ENCODE measurements around the gene ABLIM3. TPM values are rescaled to one million over a fixed set of nuclear protein-coding genes. Genes with fewer than 3 reads are reported as not detected.

ABLIM3 gene
- total RNA-seq, 6 experiments from 2014 or later, result 29.3 to 54.1 (median 48.3) TPM

DNA sequence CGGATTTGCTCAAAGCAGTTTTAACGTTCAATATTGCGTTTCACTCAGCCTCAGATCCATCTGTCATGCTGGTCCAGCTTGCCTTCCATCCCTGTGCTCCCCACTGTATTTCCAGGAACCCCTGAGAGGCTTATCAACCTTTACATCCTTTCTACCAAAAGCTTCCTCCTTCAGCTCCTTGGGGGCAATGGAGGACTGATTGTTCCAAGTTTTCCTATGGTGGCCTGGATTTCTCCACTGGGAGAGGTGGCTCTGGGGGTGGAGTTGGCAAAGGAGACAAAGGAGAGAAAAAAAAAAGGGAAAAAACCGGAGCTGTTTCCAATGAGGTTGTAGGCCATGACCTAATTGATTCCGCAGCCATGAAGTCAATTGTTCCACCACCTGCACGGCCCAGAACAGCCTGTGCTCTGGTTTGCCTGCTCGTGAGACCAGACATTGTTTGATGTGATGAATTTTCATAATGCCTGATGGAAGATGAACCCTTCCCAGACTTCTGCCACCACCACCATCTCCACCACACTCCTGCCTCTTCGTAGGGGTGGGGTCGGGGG, 54.1 kb downstream of the ABLIM3 start:
- no peaks in the 10 kb centered on the region for H3K9me3 Mint-ChIP-seq
- peaks cover 29% of the 10 kb centered on the region for H3K4me1 Mint-ChIP-seq (ENCODE audit: low read depth)
- no peak for DNase-seq
- H3K27me3 Mint-ChIP-seq (ENCODE audit: insufficient read depth), result no peaks in the 10 kb centered on the region; the same call in 1 of the 2 replicates
- peaks cover 8% of the 10 kb centered on the region for H3K36me3 Mint-ChIP-seq (ENCODE audit: low read depth)
- TF ChIP-seq, protein P1, sequence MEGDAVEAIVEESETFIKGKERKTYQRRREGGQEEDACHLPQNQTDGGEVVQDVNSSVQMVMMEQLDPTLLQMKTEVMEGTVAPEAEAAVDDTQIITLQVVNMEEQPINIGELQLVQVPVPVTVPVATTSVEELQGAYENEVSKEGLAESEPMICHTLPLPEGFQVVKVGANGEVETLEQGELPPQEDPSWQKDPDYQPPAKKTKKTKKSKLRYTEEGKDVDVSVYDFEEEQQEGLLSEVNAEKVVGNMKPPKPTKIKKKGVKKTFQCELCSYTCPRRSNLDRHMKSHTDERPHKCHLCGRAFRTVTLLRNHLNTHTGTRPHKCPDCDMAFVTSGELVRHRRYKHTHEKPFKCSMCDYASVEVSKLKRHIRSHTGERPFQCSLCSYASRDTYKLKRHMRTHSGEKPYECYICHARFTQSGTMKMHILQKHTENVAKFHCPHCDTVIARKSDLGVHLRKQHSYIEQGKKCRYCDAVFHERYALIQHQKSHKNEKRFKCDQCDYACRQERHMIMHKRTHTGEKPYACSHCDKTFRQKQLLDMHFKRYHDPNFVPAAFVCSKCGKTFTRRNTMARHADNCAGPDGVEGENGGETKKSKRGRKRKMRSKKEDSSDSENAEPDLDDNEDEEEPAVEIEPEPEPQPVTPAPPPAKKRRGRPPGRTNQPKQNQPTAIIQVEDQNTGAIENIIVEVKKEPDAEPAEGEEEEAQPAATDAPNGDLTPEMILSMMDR (IDR thresholded peaks at IDR 0.05), result no peak
- no peak overlapping the region for H3K4me3 Mint-ChIP-seq
- no peak overlapping the region for H3K27ac Mint-ChIP-seq

DNA sequence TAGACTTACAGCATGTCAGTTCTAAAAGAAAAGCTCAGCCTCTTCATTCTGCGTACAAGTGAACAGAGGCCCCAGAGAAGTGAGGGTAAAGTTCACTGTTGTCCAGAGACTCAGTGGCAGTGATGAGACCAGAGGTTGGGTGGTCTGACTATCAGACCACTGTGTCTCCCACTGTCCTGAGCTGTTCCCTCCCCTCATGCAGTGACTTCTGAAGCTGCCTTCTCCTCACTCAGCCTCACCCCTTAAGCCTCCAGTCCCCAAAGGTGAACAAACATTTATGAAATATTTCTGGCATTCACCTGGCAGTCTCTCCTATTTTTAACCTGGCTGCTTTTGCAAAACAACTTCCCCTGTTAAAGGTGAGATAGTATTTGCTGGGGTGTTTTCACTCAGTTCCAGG, 54.7 kb downstream of the ABLIM3 start:
- peaks cover 24% of the 10 kb centered on the region for H3K4me1 Mint-ChIP-seq (ENCODE audit: low read depth)
- no peak overlapping the region for H3K27ac Mint-ChIP-seq
- no peaks in the 10 kb centered on the region for H3K9me3 Mint-ChIP-seq
- no peak for DNase-seq
- no peak overlapping the region for H3K4me3 Mint-ChIP-seq
- H3K36me3 Mint-ChIP-seq (ENCODE audit: low read depth), result peaks cover 8% of the 10 kb centered on the region
- TF ChIP-seq, protein P1 (IDR thresholded peaks at IDR 0.05), result no peak
- no peaks in the 10 kb centered on the region; the same call in 1 of the 2 replicates for H3K27me3 Mint-ChIP-seq (ENCODE audit: insufficient read depth)

DNA sequence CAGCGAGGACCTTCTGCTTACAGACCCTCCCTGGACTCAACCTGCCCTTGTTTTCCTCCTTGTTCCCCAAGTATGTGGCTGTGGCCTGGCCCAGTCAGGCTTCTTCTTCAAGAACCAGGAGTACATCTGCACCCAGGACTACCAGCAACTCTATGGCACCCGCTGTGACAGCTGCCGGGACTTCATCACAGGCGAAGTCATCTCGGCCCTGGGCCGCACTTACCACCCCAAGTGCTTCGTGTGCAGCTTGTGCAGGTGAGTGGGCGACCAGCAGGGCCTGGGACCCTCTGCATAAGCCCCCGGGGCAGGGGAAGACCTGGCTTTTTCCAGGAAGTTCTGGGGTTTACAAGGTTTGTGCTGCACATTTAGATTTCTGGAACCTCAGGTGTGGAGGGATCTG, 56.9 kb downstream of the ABLIM3 start:
- H3K4me3 Mint-ChIP-seq, result no peak overlapping the region
- TF ChIP-seq, protein P1 (IDR thresholded peaks at IDR 0.05), result no peak
- no peaks in the 10 kb centered on the region for H3K9me3 Mint-ChIP-seq
- no peak overlapping the region for H3K27ac Mint-ChIP-seq
- DNase-seq, result no peak
- peaks cover 11% of the 10 kb centered on the region for H3K4me1 Mint-ChIP-seq (ENCODE audit: low read depth)
- peaks cover 8% of the 10 kb centered on the region for H3K36me3 Mint-ChIP-seq (ENCODE audit: low read depth)
- no peaks in the 10 kb centered on the region; the same call in 1 of the 2 replicates for H3K27me3 Mint-ChIP-seq (ENCODE audit: insufficient read depth)

DNA sequence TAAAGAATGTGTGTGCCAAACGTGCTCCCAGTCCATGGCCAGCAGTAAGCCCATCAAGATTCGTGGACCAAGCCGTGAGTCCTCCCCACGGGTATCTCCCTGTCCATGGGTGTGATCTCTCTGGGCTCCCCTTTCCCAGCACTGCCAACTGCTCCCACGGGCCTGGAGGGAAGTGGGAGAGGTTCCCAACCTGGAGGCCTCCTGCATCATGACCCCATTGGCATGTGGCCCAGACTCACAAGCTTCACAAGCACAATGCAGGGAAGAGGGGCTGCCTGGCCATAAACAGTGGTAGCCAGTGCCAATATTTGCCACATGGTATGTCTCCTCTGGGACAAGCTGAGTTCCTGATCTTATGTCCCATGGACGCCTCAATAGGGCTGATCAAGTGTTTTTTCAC, 59.1 kb downstream of the ABLIM3 start:
- no peak for DNase-seq
- no peak overlapping the region for H3K27ac Mint-ChIP-seq

DNA sequence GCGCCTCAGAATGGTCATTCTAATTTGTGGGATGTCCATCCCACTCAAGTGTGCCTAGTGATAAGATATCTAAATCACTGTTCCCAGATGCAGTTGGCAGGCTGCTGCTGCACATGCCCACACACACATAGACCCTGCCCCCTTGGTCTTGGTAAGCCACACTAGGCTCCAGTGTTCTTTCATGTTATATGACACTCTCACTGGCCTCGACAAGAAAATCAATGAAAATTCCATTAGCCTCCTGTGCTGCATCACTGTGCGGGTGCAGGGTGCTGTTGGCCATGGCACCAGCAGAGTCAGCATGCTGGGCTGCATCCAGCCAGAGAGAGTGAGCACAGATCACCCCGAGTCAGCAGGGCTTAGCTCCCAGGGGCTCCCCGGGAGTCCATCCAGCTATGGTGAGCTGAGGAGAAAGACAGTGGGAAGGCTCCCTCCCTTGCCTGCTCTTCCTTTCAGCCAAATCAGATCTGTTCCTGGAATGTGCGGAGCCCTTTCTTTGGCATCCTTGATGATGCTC, 59.9 kb downstream of the ABLIM3 start:
- Mint-ChIP-seq H3K27ac (no peak overlapping the region), H3K27me3 (ENCODE audit: insufficient read depth) (no peaks in the 10 kb centered on the region; the same call in 1 of the 2 replicates), H3K9me3 (no peaks in the 10 kb centered on the region), H3K4me3 (no peak overlapping the region), H3K36me3 (ENCODE audit: low read depth) (peaks cover 8% of the 10 kb centered on the region), H3K4me1 (ENCODE audit: low read depth) (peaks cover 11% of the 10 kb centered on the region)
- DNase-seq, result no peak
- TF ChIP-seq, protein P1 (IDR thresholded peaks at IDR 0.05), result no peak

More for the DNA sequence above, 59.1 kb downstream of the ABLIM3 start:
- Mint-ChIP-seq H3K36me3 (ENCODE audit: low read depth) (peaks cover 8% of the 10 kb centered on the region), H3K27me3 (ENCODE audit: insufficient read depth) (no peaks in the 10 kb centered on the region; the same call in 1 of the 2 replicates), H3K4me1 (ENCODE audit: low read depth) (peaks cover 11% of the 10 kb centered on the region), H3K4me3 (no peak overlapping the region), H3K9me3 (no peaks in the 10 kb centered on the region)
- TF ChIP-seq, protein P1 (IDR thresholded peaks at IDR 0.05), result no peak

Measured in HFFc6 (cell line).